Mammary epithelial cell (primary cell): Measurements from ENCODE around the gene CASZ1.

Experiments used
- EZH2 ChIP-seq: IDR thresholded peaks from 2 replicates; pipeline ENCODE4 v1.6.1; 2012; ENCODE audit warnings: low read length, inconsistent platforms, borderline replicate concordance
- TF ChIP-seq, protein P1 (sequence below), 2 donors: IDR thresholded peaks in 1 of 2; conservative IDR thresholded peaks in 1 of 2; 2 replicates each; pipeline ENCODE4 v1.5.1; 2011 to 2012; ENCODE audit warnings: inconsistent platforms in 2 of 2, low read length in 2 of 2, mild to moderate bottlenecking in 2 of 2, control low read depth in 1 of 2, low read depth in 1 of 2; ENCODE audit not compliant: insufficient read depth in 1 of 2; ENCODE audit errors: extremely low read depth in 1 of 2

DNA sequence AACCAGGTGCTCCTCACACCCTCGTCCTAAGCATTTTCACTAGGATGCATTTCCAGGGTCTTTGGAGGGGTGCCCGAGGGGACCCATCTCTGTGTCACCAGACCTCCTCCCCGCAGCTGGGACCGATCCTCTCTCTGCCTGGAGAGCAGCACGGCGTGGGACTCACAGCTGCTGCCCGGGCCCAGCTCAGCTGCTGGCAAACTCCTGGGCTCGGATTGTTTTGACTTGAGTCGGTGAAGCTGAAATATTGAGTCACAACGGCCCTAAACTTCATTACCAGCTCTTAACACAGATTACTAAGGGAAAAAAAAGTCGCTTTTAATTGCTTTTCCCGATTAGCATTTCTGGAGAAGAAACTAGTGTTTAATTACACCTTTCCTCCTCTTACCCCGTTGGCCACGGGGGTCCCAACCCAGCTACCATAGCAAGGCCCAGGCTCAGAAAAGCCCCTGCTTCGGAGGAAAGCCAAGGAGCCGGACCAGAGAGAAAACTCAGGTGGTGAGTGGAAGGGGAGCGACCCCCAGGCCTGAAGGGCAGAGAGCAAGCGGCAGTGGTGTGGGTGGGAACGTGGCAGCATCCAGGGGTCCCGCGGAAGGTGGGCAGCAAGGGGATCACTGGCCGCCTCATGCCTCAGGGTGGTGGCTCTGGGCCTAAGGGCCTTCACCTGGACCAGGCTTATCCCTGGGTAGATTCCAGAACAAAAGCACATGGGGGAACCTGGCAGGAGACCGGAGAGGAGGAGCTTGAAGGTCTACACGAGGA, 41.7 kb downstream of the CASZ1 start:
- TF ChIP-seq, protein P1, sequence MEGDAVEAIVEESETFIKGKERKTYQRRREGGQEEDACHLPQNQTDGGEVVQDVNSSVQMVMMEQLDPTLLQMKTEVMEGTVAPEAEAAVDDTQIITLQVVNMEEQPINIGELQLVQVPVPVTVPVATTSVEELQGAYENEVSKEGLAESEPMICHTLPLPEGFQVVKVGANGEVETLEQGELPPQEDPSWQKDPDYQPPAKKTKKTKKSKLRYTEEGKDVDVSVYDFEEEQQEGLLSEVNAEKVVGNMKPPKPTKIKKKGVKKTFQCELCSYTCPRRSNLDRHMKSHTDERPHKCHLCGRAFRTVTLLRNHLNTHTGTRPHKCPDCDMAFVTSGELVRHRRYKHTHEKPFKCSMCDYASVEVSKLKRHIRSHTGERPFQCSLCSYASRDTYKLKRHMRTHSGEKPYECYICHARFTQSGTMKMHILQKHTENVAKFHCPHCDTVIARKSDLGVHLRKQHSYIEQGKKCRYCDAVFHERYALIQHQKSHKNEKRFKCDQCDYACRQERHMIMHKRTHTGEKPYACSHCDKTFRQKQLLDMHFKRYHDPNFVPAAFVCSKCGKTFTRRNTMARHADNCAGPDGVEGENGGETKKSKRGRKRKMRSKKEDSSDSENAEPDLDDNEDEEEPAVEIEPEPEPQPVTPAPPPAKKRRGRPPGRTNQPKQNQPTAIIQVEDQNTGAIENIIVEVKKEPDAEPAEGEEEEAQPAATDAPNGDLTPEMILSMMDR (conservative IDR thresholded peaks at IDR 0.05 in 1 of 2, IDR thresholded peaks at IDR 0.05 in 1 of 2; ENCODE audit: extremely low read depth in 1 of 2, insufficient read depth in 1 of 2, low read depth in 1 of 2, low read length in 2 of 2): no peak
- TF ChIP-seq EZH2: no peak
